HUDEP-2 (cell line): ENCODE measurements around the gene STRIP1.

Experiments
- DNase-seq, 76 experiments: peaks; one replicate each; lab custom pipeline; 2025; ENCODE audit not compliant: unreplicated experiment in 76 of 76; lab: John Stamatoyannopoulos, UW

Gene STRIP1, protein sequence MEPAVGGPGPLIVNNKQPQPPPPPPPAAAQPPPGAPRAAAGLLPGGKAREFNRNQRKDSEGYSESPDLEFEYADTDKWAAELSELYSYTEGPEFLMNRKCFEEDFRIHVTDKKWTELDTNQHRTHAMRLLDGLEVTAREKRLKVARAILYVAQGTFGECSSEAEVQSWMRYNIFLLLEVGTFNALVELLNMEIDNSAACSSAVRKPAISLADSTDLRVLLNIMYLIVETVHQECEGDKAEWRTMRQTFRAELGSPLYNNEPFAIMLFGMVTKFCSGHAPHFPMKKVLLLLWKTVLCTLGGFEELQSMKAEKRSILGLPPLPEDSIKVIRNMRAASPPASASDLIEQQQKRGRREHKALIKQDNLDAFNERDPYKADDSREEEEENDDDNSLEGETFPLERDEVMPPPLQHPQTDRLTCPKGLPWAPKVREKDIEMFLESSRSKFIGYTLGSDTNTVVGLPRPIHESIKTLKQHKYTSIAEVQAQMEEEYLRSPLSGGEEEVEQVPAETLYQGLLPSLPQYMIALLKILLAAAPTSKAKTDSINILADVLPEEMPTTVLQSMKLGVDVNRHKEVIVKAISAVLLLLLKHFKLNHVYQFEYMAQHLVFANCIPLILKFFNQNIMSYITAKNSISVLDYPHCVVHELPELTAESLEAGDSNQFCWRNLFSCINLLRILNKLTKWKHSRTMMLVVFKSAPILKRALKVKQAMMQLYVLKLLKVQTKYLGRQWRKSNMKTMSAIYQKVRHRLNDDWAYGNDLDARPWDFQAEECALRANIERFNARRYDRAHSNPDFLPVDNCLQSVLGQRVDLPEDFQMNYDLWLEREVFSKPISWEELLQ

DNA sequence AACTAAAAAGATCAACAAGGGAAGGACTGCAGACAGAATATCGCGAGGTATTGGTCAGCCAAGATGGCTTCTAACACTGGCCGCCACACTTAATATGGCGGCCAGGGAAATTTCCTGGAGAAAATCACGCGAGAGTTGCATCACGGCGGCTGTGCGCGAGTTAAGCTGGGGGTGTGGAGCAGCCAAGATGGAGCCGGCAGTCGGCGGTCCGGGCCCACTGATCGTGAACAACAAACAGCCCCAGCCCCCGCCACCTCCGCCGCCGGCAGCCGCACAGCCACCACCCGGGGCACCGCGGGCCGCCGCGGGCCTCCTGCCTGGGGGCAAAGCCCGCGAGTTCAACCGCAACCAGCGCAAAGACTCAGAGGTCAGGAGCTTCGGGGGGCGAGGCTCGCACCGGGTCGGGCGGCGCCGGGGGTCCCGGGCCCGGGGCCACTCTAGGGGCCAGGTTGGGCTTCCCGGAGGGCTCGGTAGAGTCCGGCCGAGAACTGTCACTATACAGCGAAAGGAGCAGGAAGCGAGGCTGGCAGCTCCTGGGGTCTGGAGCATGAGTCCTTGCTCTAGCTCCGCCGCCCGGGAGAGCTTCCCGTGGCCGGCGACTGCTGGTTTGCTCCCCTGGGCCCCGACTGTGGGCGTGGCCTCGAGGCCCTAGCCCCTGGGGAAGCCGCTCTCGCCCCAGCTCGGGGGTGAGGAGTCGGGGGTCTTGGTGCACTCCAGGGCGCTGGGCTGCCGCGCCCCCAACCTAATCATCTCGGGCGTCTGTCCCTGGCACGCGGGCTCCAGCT lies at the start of gene STRIP1:
TSS of gene STRIP1 (plus strand) at position 174 of the 785 bp plus-strand sequence. CDS start at position 188, 14 bp downstream.
- peak in 75 of 76 experiments; percentile 26 to 95 (median 84) for DNase-seq

DNA sequence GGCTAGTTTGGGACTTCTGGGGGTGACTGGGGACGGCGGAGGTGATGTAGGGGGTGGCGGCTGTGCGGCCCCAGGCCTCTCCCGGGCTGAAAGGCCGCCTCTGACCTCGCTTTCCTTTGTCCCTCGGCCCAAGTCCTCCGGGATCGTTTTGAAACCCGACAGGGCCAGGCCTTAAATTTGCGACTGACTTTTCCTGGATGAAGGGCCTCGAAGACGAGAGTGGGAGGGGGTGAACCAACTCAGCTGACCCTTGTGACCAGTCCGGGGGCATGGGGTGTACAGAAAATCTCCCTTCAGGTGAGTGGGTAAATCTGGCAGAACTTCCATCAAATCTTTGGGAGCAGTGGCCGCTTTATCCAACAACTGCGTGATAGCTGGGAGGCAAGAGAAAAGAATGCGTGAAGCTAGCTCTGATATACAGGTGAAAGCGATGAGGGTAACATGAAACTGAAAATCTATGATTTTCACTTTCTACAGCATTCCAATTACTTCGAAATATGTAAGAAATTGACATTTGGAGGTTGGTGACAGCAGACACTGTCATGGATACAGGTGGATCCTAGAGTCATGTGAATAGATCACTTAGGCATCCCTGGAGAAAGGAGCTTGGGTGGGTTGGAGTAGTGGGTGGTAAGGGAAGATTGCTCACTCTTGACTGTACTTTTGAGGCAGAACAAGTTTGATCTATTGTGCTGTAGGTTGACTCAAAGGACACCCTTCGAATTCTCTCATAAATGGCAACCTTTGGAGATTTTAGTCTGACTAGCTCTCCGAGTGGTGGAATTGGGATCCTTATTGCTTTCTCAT lies 49.0 kb upstream of the STRIP1 start:
- peak in 1 of 76 experiments; percentile 26 for DNase-seq

DNA sequence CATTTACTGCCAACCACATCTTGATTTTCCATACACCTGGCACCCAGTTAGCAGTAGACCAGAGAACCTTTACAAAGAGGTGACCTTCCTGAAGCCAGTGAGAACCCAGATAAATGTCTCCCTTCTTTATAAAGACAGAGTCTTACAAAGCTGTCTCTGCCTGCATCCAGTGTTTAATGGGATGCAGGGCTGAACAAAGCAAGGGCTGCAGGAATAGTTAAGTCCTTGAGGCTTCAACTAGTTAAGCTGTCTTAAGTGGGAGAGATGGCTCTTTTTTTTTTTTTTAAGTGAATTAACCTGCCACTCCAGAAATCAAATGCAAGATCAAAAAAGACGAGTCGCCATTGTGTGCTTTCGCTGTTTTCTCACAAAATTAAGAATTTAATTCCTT lies 48.4 kb upstream of the STRIP1 start:
- no peak for DNase-seq

DNA sequence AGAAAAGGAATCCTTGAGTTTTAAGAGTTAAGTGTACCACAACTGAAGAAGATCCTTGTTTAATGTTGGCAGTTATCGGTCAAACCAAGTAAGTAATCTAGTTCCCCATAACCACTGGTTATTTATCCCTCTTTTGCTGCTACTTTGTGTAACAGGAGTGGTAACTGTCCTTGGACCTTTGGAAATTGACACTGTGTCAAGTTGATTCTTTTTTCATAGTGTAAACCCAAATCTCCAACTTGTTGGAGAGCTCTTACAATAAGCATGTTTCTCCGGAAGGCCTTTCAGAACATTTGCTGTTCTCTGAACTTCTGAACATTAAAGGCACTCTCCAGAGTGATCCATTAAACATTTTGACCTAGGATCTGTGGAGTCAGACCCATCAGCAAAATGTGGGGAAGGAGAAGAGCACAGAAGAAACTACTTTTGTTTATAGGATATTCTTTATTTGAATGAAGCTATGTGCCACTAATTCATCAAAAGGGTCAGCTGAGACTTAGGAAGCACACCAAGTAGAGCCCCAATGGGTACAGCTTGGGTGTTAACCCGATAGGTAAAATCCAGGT lies 46.0 kb upstream of the STRIP1 start:
- no peak for DNase-seq

DNA sequence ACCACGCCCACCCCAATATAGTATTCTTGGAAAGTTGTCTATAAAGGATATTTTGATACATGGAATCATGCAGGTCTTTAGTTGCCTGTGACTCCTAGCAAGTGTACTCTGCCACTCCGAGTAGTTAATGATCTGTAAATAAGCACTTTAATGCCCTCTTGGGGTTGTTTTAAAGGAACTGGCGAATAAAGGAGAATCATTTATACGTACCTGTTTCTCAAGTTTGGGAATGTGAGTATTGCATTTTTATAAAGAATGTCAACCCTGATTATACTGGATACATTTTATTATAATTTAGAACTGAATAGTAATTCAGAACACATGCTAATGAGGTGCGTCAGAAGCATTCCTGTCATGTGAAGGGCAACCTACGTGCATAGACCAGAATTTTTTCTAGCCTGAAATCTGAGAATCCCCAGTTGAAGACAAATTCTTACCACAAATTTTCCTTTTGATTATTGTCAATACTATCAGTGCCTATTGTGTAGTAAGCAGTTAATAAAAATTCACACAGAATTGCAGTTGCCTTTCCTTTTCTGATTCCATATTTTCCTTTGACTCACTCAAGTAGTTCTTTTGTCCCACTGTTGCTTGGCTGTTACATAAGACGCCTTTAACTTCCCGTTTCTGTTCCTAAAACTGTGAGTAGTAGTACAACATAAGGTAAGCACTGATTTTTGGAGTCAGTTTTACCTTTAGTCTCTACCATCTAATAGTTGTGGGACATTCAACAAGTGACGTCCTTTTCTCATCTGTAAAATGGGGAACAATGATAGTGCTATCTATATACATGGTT lies 44.7 kb upstream of the STRIP1 start:
- no peak for DNase-seq

DNA sequence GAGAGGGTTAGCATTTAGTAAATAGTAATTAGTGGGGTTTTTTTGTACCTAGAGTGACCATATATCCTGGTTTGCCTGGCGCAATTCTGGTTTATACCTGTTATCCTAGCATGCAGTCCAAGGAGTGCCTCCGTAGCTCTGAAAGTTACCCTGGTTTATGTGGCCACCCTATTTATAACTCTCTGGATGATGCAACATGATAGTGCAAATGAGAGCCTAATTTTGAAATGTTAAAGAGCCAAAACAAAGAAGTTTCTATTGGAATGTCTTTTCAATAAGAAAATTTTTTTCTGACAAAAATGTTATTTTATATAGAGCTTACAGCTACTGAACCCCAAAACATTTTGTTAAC lies 44.1 kb upstream of the STRIP1 start:
- no peak for DNase-seq

DNA sequence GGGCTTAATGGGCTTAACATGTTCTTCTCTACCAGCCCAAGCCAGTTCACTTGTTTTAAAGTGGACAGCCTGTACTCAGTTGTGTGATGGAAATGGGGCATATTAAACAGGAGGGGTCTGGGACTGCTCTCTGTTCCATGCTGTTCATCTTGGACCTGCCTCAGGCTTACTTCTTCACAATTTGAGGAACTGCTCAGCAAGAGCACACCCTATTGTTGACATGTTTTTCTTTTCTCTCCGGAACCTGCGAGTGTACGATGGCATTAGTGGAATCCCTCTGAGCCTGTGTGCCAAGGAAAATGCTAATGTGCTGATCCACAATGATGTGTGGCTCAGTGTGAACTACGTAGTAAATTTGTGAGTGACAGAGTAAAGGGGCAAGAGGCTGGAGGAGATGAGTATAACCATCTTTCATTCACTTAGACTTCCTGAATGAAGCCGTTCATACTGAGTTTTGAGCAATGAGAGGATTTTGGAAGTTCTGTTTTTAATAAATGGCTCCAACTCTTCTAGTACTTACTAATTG lies 43.0 kb upstream of the STRIP1 start:
- no peak for DNase-seq

DNA sequence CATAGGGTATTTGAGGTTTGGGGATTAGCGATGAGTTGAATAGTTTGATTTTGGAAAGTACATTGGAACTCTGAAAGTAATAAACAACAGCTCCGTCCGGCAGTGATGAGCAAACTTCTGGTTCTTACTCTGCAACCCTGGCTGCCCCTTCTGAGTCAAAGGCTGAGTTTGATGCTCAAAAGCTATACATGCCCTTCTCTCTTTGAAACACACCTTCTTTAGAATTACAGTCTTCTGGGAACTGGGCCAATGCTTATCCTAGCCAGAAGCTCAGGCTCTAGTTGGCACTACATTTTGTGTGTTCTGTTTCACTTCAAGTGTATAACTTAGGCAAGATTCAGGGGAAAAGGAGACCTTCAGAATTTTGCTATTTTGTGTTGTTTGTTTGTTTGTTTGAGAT lies 40.5 kb upstream of the STRIP1 start:
- peak in 24 of 76 experiments; percentile 3 to 45 (median 24) for DNase-seq

DNA sequence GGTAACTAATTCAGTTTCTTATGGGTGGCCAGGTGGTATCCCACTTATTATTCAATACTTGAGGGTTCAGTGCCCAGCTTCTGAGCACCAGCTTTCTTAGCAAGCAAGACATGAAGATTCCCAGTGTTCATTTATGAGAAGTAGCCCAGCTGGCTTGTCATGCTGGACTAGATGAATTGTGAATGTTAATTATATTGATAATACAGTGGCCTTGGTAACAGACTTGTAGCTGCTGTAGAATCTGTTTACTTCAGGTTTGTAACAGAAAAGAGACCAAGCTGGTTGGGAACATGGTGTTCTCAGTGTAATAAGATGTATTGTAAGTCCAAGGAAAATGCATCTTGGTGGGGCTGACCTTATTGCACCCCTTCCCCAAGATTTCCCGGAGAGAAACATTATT lies 39.8 kb upstream of the STRIP1 start:
- no peak for DNase-seq

DNA sequence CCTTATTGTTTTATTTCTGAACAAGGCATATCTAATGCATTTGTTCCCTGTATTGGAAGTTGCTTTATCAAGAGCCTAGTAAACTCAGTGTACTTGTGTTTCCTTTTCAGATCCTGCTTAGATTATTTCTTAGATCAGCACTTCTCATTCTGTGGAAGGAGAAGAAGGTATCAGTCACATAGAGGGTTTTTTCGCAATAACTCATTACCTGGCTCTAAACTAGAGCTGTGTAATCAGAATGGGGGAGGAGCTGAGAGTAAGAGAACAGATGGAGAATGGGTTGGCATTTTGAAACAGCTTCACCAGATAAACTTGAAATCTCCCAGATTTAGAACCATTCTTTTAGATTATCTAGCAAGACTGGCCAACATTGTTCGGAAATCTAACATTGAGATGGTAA lies 38.9 kb upstream of the STRIP1 start:
- no peak for DNase-seq

DNA sequence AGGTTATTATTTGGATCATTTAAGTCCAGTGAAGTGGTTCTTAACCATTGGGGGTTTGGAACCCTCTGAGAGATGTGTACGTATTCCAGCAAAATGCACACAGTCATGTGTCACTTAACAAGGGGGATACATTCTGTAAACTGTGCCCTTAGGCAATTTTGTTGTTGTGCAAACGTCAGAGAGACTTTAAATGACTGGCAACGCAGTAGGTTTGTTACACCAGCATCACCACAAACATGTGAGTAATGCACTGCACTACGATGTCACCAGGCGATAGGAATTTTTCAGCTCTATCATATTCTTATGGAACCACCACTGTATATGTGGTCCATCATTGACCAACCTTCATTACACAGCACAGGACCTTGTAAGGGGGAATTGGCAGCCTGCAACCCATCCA lies 37.9 kb upstream of the STRIP1 start:
- no peak for DNase-seq

DNA sequence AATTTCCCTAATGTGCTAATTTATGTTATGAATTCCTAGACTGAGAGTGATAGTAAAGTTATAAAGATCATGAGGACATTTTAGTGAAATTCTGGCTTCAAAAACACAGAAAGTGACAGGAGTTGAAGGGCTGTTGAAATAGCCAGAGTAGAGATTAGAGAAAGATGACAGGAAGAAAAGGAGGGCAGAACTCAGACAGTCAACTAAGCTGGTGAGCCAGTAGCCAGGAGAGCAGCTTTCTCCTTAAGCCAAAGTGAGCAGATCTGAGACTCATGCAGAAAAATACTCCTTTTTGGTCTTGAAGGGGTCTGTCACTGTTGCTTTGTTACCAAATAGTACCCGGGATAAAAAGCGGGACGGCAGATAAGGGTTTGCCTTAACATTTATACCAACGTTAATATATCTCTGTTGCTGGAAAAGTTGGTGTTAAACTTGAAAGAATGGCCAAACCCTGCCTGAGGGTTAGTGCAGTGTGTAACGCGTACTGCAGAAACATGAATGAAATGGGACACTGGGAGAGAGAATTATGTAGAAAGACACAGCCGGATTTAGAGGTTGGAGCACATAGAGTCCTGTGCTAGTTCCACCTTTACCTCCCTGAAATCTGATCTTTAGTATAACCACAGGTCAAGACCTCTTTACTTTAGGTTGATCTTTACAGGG lies 37.1 kb upstream of the STRIP1 start:
- no peak for DNase-seq

DNA sequence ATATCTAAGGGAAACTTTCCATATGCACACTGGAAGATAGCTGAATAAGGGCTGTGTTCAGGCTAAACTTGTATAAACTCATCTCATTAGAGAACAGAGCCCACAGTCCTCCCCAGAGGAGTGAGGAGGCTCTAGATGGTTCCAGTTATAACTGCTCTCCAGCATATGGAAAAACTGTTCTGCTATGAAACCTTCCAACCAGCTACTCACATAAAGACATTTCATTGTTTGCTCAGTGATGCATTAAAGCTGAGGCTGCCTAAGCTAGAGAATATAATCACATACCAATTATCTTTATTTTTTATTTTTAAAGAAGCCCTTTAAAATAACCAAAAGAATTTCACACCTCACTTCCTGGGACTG lies 36.6 kb upstream of the STRIP1 start:
- DNase-seq: no peak

DNA sequence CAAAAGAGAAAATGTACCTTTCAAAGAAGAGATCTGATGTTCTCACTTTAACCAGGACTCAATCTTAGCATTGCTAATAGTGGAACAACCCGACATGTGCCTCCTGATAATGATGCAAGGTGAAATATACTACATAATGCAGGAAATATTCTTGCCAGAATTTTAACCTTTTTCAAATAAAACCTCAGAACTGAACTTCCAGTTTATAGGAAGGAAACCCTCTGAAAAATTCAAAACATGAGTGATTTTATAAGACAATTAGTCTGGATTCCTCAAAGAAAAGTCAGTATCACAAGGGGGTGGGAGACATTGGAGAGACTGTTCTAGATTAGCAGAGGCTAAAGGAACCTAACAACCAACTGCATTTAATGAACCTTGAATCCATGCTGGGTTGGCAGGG lies 31.7 kb upstream of the STRIP1 start:
- DNase-seq: no peak

DNA sequence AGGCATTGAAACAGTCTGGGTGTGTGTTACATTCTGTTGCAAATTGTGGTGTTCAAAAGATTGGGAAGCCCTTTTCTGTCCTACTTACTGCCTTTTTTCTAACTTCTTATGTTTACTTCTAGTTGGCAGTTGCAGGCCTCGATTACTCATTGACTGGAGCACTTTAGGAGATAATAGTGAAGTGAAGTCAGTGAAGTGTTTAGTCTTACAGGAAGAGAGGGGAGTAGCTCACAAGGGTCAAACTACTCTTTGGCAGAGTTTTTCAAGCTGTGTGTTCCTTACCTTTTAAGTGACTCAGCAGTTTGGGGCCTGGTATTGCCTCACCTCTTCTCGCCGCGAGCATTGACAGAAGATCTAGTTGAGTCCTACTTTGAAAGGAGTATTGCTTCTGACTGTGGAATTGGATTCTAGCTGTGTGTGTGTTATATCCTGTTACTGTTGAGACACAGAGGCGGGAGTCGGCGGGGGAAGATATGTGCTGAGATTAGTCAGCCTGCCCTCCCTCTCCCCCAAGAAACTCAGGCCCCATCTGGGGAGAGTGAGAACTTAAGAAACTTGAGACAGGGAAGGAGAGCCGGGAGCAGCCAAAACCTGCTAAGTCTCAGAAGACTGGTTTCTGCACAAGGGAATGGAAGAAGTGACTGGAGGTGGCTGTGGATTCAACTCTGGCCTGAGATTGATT lies 30.5 kb upstream of the STRIP1 start:
- DNase-seq: peak in 11 of 76 experiments; percentile 4 to 41 (median 21)

DNA sequence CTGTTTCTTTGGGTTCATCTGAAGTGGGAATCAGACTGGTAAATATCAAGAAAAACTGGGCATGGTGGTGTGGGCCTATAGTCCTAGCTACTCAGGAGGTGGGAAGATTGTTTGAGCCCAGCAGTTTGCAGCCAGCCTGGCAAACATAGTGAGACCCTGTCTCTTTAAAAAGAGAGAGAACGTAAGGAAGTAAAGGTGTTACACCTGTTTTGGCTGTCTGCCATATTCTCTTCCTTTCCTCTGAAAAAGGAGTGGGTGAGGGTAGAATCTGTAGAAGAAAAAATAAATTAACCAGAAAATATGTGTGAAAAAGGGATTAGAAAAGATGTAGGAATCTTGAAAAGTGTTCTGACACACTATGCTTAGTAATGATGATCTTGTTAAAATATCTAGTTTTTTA lies 29.8 kb upstream of the STRIP1 start:
- DNase-seq: no peak

DNA sequence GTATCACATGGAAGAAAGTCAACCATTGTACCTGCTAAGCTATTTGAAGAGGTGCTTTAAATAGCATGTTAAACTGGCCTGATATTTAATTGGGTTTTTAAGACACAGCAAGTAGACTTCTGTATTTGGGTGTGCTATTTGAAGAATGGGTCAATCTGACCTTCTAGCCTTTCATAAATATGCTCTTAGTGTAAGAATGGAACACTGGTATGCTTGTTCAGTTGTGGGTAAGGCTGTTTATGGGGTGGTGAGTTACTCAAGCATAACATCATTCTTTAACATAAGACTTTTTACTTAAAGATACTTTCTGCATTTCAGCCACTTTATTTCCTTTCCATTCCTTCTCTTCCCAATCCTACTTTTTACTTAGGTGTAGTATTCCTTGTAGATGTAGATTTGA lies 28.5 kb upstream of the STRIP1 start:
- DNase-seq: no peak

DNA sequence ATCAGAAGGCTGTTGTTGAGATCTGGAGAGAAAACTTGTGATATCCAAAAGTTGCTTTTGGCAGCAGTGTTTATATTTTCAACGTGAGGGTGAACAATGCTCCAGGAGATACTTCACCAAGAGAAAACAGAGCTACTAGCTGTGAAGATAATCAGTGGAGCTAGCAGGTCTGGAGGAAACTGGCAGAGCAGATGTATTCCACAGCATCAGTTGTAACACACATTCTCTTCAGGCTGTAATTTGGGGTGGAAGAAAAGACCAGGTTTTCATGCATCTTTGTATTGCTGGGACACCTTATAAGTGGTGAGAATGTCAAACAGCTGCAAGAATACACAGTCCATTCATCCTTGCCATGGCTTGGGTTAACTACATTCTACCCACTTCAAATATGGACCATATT lies 27.9 kb upstream of the STRIP1 start:
- no peak for DNase-seq
